ENCODE data around the gene CDH23. TPM values are rescaled to one million over a fixed set of nuclear protein-coding genes. Genes with fewer than 3 reads are reported as not detected.

CDH23 gene
- total RNA-seq, 4 donors from 2014 or later: 2.9 to 16.1 (median 5.9) TPM

GRCh38 chr10:71529207-71529827 is 132.6 kb downstream of the CDH23 start:
- H3K36me3 ChIP-seq: no peaks in the 10 kb centered on the region

GRCh38 chr10:71530781-71531180 is 134.1 kb downstream of the CDH23 start:
- Histone ChIP-seq H3K36me3 (no peaks in the 10 kb centered on the region), H3K27ac (no peak overlapping the region), H3K4me3 (no peak overlapping the region), H3K4me1 (peaks cover 0 to 4% (median 0%) of the 10 kb centered on the region in 4 donors), H3K9me3 (no peaks in the 10 kb centered on the region), H3K27me3 (no peaks in the 10 kb centered on the region)
- 86 to 98% methylated on average over 2 to 4 of the region's 4 CpGs for WGBS, 2 donors (ENCODE audit: low coverage in 1 of 2)
- intact Hi-C loops (cut with DNase I; ENCODE audit: low total_unique reads): no loop called here
- no peak for TF ChIP-seq EP300 (IDR thresholded peaks at IDR 0.05; ENCODE audit: low read depth)
- TF ChIP-seq POLR2AphosphoS5 (IDR thresholded peaks at IDR 0.05): no peak
- no peak for TF ChIP-seq CTCF (IDR thresholded peaks at IDR 0.05)
- no peak for TF ChIP-seq POLR2A (IDR thresholded peaks at IDR 0.05)
- in situ Hi-C loops (cut with MboI; ENCODE audit: low pct_ligation_motif_present in 1 of 4, low pct_unique_long_range_greater_than_20kb in 1 of 4, low sequenced_read_pairs in 3 of 4): no loop called here
- DNase-seq: no peak

More at GRCh38 chr10:71529207-71529827, 132.6 kb downstream of the CDH23 start:
- in situ Hi-C loops (cut with MboI; ENCODE audit: low pct_ligation_motif_present in 1 of 4, low pct_unique_long_range_greater_than_20kb in 1 of 4, low sequenced_read_pairs in 3 of 4) (no loop called here), intact Hi-C loops (cut with DNase I; ENCODE audit: low total_unique reads) (no loop called here)
- H3K9me3 ChIP-seq: no peaks in the 10 kb centered on the region
- no peaks in the 10 kb centered on the region for H3K27me3 ChIP-seq
- DNase-seq: no peak
- no peak overlapping the region for H3K4me3 ChIP-seq
- H3K27ac ChIP-seq: no peak overlapping the region
- 86% methylated on average over 11 of the region's 11 CpGs; no CpG with 5 or more reads in 1 of the 2 donors for WGBS, 2 donors (ENCODE audit: low coverage in 1 of 2)
- TF ChIP-seq POLR2A (IDR thresholded peaks at IDR 0.05) (no peak), POLR2AphosphoS5 (IDR thresholded peaks at IDR 0.05) (no peak), CTCF (IDR thresholded peaks at IDR 0.05) (no peak), EP300 (IDR thresholded peaks at IDR 0.05; ENCODE audit: low read depth) (no peak)
- peaks cover 0 to 4% (median 0%) of the 10 kb centered on the region in 4 donors for H3K4me1 ChIP-seq

DNA sequence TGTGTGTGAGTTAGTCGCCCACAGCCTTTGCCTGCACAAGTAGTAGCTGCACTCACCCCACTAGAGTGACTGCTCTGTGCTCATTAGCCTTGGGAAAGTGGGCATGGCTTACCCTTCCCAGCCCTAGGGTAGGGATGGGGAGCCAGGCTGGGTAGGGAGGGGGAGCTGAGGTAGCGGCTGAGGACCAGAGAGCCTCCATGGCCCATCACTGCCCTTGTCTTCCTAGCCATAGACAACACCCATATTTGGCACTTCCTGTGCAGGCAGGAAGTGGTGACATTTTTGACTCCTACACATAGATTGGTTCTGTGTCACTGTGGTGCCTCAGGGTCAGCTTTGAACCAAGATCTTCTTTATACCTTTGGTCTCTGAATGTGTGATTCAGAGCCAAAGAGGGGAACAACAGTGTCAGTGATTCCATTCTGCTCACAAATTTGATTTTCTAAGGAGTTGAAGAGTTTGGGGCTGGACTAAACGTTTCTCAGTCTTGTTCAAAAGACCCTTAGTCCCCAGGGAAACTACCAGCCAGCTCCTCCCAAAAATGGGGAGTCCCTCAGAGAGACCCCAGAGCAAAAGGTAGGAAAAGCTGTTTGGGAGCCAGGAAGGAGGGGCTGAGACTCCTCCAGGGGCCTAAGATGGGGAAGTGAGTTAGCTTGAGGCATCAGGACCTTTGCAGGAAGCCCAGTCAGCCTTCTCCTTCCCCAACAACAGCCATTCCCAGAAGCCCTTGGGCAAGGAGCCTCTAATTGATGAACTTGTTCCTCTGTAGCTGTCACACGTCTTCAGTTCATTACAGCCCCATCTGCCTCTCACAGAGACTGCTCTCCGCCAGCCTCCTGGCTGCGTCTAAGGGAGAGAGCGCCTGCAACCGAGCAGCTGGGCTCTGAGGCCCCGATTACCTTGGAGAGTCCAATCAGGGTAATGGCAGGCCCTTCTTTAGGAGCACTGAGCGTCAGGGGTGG is 135.0 kb downstream of the CDH23 start:
- WGBS, 2 donors (ENCODE audit: low coverage in 1 of 2): 80 to 87% methylated on average over 2 to 10 of the region's 10 CpGs
- Histone ChIP-seq H3K27ac (no peak overlapping the region), H3K27me3 (no peaks in the 10 kb centered on the region), H3K9me3 (no peaks in the 10 kb centered on the region), H3K4me1 (peaks cover 0 to 2% (median 0%) of the 10 kb centered on the region in 4 donors), H3K36me3 (no peaks in the 10 kb centered on the region), H3K4me3 (no peak overlapping the region)
- DNase-seq: no peak
- in situ Hi-C loops (cut with MboI; ENCODE audit: low pct_ligation_motif_present in 1 of 4, low pct_unique_long_range_greater_than_20kb in 1 of 4, low sequenced_read_pairs in 3 of 4) (no loop called here), intact Hi-C loops (cut with DNase I; ENCODE audit: low total_unique reads) (no loop called here)
- TF ChIP-seq POLR2AphosphoS5 (IDR thresholded peaks at IDR 0.05) (no peak), EP300 (IDR thresholded peaks at IDR 0.05; ENCODE audit: low read depth) (no peak), CTCF (IDR thresholded peaks at IDR 0.05) (no peak), POLR2A (IDR thresholded peaks at IDR 0.05) (no peak)

DNA sequence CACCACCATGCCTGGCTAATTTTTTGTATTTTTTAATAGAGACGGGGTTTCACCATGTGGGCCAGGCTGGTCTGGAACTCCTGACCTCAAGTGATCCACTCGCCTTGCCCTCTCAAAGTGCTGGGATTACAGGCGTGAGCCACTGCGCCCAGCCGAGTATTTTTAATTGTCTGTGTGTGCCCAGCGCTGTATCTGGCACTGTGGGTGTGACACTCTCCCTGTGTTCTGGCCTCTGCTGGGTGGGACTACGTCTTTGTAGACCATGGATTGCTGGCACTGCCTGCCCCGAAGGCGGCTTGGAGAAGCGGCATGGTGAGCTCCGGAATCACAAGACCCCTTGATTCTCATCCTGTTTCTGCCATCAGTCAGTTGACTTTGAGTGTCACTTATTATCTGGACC is 136.2 kb downstream of the CDH23 start:
- 91% methylated on average over 11 of the region's 11 CpGs; no CpG with 5 or more reads in 1 of the 2 donors for WGBS, 2 donors (ENCODE audit: low coverage in 1 of 2)
- Histone ChIP-seq H3K4me1 (no peaks in the 10 kb centered on the region), H3K4me3 (no peak overlapping the region), H3K36me3 (no peaks in the 10 kb centered on the region), H3K27ac (no peak overlapping the region), H3K9me3 (no peaks in the 10 kb centered on the region), H3K27me3 (no peaks in the 10 kb centered on the region)
- no peak for DNase-seq
- in situ Hi-C loops (cut with MboI; ENCODE audit: low pct_ligation_motif_present in 1 of 4, low pct_unique_long_range_greater_than_20kb in 1 of 4, low sequenced_read_pairs in 3 of 4): no loop called here
- TF ChIP-seq POLR2AphosphoS5 (IDR thresholded peaks at IDR 0.05) (no peak), CTCF (IDR thresholded peaks at IDR 0.05) (no peak), EP300 (IDR thresholded peaks at IDR 0.05; ENCODE audit: low read depth) (no peak), POLR2A (IDR thresholded peaks at IDR 0.05) (no peak)
- intact Hi-C loops (cut with DNase I; ENCODE audit: low total_unique reads): no loop called here

Data from transverse colon (tissue), 4 donors.